ENCODE data around the gene LINC00305.

The LINC00305 gene

DNA sequence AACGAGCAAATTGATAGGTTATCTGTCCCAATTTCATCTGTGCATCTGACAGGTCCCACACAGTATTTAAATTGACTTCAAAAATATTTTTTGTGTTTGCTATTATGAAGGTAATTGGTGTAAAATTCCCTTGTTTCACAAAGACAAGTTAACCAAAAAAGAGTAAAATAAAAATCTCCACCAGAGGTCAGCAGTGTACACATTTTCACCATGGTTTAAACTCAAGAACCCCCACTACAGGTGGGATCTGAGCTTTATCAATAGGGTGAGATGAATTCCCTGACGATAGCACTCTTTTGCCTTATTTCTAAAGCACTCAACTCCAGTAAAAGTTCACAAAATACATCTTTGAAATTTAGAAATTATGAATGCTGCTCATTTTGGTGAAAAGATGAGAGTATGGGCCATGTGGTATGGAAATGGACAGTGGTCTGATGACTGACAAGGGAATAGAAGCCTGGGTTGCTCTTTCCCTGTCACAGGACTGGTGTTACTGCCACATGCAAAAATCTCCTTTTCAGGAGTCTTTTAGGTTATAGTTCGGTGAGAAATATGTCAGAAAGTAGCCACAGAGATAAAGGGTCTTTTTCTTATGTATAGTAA is 111.0 kb downstream of the LINC00305 start:
- Histone ChIP-seq H3K9ac (ENCODE audit: low read depth, low read length, poor library complexity, severe bottlenecking) (no peak overlapping the region), H3K36me3 (ENCODE audit: insufficient read depth, low read length) (no peaks in the 10 kb centered on the region), H4K20me1 (ENCODE audit: insufficient read depth, low read length, poor library complexity, severe bottlenecking) (no peaks in the 10 kb centered on the region), H3K4me1 (ENCODE audit: insufficient read depth, low read length, poor library complexity, severe bottlenecking) (no peaks in the 10 kb centered on the region), H2AFZ (ENCODE audit: low read length) (no peak overlapping the region), H3K4me3 (ENCODE audit: low read length, poor library complexity, severe bottlenecking) (no peak overlapping the region), H3K9me2 (replicated peaks; ENCODE audit: low read depth, low read length) (no peaks in the 10 kb centered on the region), H3K4me2 (ENCODE audit: low read depth, low read length, poor library complexity, severe bottlenecking) (no peak overlapping the region), H3K27me3 (ENCODE audit: insufficient read depth, low read length, poor library complexity, severe bottlenecking) (no peaks in the 10 kb centered on the region), H3F3A (ENCODE audit: low read depth) (no peaks in the 10 kb centered on the region), H3K79me2 (ENCODE audit: insufficient read depth, low read length) (no peaks in the 10 kb centered on the region), H3K9me3 (ENCODE audit: insufficient read depth, low read depth, low read length) (no peaks in the 10 kb centered on the region)
- TF ChIP-seq, protein P1, sequence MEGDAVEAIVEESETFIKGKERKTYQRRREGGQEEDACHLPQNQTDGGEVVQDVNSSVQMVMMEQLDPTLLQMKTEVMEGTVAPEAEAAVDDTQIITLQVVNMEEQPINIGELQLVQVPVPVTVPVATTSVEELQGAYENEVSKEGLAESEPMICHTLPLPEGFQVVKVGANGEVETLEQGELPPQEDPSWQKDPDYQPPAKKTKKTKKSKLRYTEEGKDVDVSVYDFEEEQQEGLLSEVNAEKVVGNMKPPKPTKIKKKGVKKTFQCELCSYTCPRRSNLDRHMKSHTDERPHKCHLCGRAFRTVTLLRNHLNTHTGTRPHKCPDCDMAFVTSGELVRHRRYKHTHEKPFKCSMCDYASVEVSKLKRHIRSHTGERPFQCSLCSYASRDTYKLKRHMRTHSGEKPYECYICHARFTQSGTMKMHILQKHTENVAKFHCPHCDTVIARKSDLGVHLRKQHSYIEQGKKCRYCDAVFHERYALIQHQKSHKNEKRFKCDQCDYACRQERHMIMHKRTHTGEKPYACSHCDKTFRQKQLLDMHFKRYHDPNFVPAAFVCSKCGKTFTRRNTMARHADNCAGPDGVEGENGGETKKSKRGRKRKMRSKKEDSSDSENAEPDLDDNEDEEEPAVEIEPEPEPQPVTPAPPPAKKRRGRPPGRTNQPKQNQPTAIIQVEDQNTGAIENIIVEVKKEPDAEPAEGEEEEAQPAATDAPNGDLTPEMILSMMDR (conservative IDR thresholded peaks at IDR 0.05; ENCODE audit: low read length), result peak; percentile 85
- no peak for TF ChIP-seq EZH2phosphoT487 (IDR thresholded peaks at IDR 0.05; ENCODE audit: borderline replicate concordance)

DNA sequence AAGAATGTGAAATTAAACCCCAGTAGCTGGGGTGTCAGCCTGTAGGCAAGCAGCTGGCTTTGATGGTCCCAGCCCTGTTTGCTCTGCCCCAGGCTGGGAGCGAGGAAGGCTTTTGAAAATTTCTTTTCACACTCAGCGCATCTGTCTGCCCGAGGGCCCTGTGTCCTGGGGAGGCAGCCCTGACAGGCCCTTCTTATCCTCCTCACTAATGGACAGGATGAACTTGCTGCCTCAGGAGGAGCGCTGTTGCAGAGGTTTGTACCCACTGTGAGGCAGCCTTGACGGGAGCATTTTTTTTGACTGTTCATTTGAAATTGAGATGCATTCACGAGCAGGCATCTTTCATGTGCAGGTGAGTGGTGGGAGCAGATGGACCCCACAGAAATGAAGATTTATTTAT is 116.6 kb downstream of the LINC00305 start:
- no peak overlapping the region for H3K9ac ChIP-seq (ENCODE audit: low read depth, low read length, poor library complexity, severe bottlenecking)
- no peak overlapping the region for H3K4me3 ChIP-seq (ENCODE audit: low read length, poor library complexity, severe bottlenecking)
- H2AFZ ChIP-seq (ENCODE audit: low read length), result no peak overlapping the region

DNA sequence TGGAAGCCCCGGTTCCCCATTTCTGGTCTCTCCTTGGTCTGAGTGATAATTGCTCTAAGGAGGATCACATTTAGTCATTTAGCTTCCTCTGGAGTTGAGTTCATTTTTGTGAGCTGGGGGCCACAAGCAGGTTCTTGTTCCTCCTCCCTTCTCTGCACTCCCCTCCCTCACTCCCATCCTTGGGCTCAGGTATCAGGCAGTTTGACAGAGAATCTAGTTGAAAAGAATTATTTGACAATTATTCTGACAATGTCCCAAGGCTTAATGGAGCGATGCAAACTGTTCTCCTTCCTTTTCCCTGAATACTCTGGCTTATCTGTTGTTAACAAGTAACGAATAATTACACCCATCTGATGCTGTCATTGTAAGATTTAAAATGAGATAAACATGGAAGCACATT is 117.5 kb downstream of the LINC00305 start:
- H2AFZ ChIP-seq (ENCODE audit: low read length), result no peak overlapping the region
- no peak overlapping the region for H3K9ac ChIP-seq (ENCODE audit: low read depth, low read length, poor library complexity, severe bottlenecking)
- no peaks in the 10 kb centered on the region for H3K9me2 ChIP-seq (replicated peaks; ENCODE audit: low read depth, low read length)
- H3K36me3 ChIP-seq (ENCODE audit: insufficient read depth, low read length), result no peaks in the 10 kb centered on the region
- no peak overlapping the region for H3K4me3 ChIP-seq (ENCODE audit: low read length, poor library complexity, severe bottlenecking)
- no peaks in the 10 kb centered on the region for H3K9me3 ChIP-seq (ENCODE audit: insufficient read depth, low read depth, low read length)
- TF ChIP-seq, protein P1 (conservative IDR thresholded peaks at IDR 0.05; ENCODE audit: low read length), result no peak
- TF ChIP-seq EZH2phosphoT487 (IDR thresholded peaks at IDR 0.05; ENCODE audit: borderline replicate concordance), result no peak
- H4K20me1 ChIP-seq (ENCODE audit: insufficient read depth, low read length, poor library complexity, severe bottlenecking), result no peaks in the 10 kb centered on the region
- H3F3A ChIP-seq (ENCODE audit: low read depth), result no peaks in the 10 kb centered on the region
- H3K4me1 ChIP-seq (ENCODE audit: insufficient read depth, low read length, poor library complexity, severe bottlenecking), result no peaks in the 10 kb centered on the region
- no peaks in the 10 kb centered on the region for H3K79me2 ChIP-seq (ENCODE audit: insufficient read depth, low read length)
- H3K27me3 ChIP-seq (ENCODE audit: insufficient read depth, low read length, poor library complexity, severe bottlenecking), result no peaks in the 10 kb centered on the region
- H3K4me2 ChIP-seq (ENCODE audit: low read depth, low read length, poor library complexity, severe bottlenecking), result no peak overlapping the region

More for the DNA sequence above, 116.6 kb downstream of the LINC00305 start:
- Histone ChIP-seq H3K9me2 (replicated peaks; ENCODE audit: low read depth, low read length) (no peaks in the 10 kb centered on the region), H3K9me3 (ENCODE audit: insufficient read depth, low read depth, low read length) (no peaks in the 10 kb centered on the region), H3K36me3 (ENCODE audit: insufficient read depth, low read length) (no peaks in the 10 kb centered on the region), H3K79me2 (ENCODE audit: insufficient read depth, low read length) (no peaks in the 10 kb centered on the region), H3K27me3 (ENCODE audit: insufficient read depth, low read length, poor library complexity, severe bottlenecking) (no peaks in the 10 kb centered on the region), H3K4me2 (ENCODE audit: low read depth, low read length, poor library complexity, severe bottlenecking) (no peak overlapping the region), H4K20me1 (ENCODE audit: insufficient read depth, low read length, poor library complexity, severe bottlenecking) (no peaks in the 10 kb centered on the region), H3F3A (ENCODE audit: low read depth) (no peaks in the 10 kb centered on the region), H3K4me1 (ENCODE audit: insufficient read depth, low read length, poor library complexity, severe bottlenecking) (no peaks in the 10 kb centered on the region)
- TF ChIP-seq EZH2phosphoT487 (IDR thresholded peaks at IDR 0.05; ENCODE audit: borderline replicate concordance), result no peak
- TF ChIP-seq, protein P1 (conservative IDR thresholded peaks at IDR 0.05; ENCODE audit: low read length), result no peak
